ENCODE measurements around the gene UPK3B.
"Not testable (repeated sequence)": the region's sequence is repeated elsewhere in the genome, so short reads cannot be mapped to it uniquely, and the experiment has no call there.

DNA sequence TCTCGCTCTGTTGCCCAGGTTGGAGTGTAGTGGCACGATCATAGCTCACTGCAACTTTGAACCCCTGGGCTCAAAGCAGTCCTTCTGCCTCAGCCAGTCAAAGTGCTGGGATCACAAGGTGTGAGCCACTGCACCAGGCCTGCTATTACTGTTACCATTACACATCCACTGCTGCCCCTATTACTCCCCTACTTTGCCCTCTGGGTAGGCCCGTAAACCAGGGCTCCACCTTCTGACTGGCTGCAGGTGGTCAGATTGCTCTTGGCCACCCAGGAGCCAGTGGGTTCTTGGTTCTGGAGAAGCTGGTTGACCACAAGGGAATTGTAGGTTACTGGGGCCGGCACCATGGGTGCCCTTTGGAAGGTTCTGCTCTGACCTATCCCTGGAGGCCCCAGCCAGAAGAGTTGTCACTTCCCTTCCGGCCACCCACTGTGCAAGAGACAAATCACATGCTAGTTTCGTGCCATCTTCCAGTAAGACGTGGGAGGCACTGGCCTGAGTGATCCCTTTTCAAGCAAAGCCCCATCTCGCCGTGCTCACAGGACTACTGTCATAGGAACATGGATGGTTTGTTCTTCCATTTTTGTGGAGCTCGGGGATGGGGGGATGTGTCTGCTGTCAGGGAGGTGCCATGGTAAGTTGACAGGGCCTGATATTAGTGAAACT lies 38.7 kb upstream of the UPK3B start:
- TF ChIP-seq, protein P1, sequence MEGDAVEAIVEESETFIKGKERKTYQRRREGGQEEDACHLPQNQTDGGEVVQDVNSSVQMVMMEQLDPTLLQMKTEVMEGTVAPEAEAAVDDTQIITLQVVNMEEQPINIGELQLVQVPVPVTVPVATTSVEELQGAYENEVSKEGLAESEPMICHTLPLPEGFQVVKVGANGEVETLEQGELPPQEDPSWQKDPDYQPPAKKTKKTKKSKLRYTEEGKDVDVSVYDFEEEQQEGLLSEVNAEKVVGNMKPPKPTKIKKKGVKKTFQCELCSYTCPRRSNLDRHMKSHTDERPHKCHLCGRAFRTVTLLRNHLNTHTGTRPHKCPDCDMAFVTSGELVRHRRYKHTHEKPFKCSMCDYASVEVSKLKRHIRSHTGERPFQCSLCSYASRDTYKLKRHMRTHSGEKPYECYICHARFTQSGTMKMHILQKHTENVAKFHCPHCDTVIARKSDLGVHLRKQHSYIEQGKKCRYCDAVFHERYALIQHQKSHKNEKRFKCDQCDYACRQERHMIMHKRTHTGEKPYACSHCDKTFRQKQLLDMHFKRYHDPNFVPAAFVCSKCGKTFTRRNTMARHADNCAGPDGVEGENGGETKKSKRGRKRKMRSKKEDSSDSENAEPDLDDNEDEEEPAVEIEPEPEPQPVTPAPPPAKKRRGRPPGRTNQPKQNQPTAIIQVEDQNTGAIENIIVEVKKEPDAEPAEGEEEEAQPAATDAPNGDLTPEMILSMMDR (IDR thresholded peaks at IDR 0.05), result not testable (repeated sequence)
- TF ChIP-seq POLR2A (IDR thresholded peaks at IDR 0.05), result not testable (repeated sequence)
